Measurements from ENCODE around the gene SLIT1.

SLIT1 gene

GRCh38 chr10:97169911-97170693 is 15.7 kb downstream of the SLIT1 start:
- DNase-seq, result no peak

- no peak for DNase-seq
These were observed 16.7 kb downstream of the SLIT1 start for GRCh38 chr10:97169063-97169462.

- DNase-seq, result no peak
These were observed 17.1 kb downstream of the SLIT1 start for GRCh38 chr10:97168645-97169044.

GRCh38 chr10:97165499-97165898 is 20.3 kb downstream of the SLIT1 start:
- no peak for DNase-seq

- DNase-seq, result no peak
These were observed 21.8 kb downstream of the SLIT1 start for GRCh38 chr10:97163781-97164501.

- no peak for DNase-seq
These were observed 22.6 kb downstream of the SLIT1 start for GRCh38 chr10:97163181-97163580.

GRCh38 chr10:97159646-97160305 is 26.0 kb downstream of the SLIT1 start:
- no peak for DNase-seq

GRCh38 chr10:97157578-97158095 is 28.1 kb downstream of the SLIT1 start:
- no peak for DNase-seq

- no peak for DNase-seq
These were observed 31.0 kb downstream of the SLIT1 start for GRCh38 chr10:97154781-97155180.

- no peak for DNase-seq
These were observed 31.6 kb downstream of the SLIT1 start for GRCh38 chr10:97154162-97154561.

- DNase-seq, result no peak
These were observed 32.4 kb downstream of the SLIT1 start for GRCh38 chr10:97153270-97153850.

- DNase-seq, result no peak
These were observed 34.3 kb downstream of the SLIT1 start for GRCh38 chr10:97151307-97151914.

- no peak for DNase-seq
These were observed 35.1 kb downstream of the SLIT1 start for GRCh38 chr10:97150616-97151015.

GRCh38 chr10:97150013-97150595 is 35.7 kb downstream of the SLIT1 start:
- DNase-seq, result no peak

- no peak for DNase-seq
These were observed 36.7 kb downstream of the SLIT1 start for GRCh38 chr10:97149079-97149531.

GRCh38 chr10:97144297-97144696 is 41.5 kb downstream of the SLIT1 start:
- DNase-seq, result no peak

- DNase-seq, result no peak
These were observed 42.9 kb downstream of the SLIT1 start for GRCh38 chr10:97142834-97143233.

- DNase-seq, result no peak
These were observed 44.6 kb downstream of the SLIT1 start for GRCh38 chr10:97140902-97141745.

GRCh38 chr10:97140049-97140846 is 45.5 kb downstream of the SLIT1 start:
- DNase-seq, result no peak

GRCh38 chr10:97139651-97140048 is 46.1 kb downstream of the SLIT1 start:
- DNase-seq, result no peak

Data from activated naive CD4-positive, alpha-beta T cell (primary cell).